GM12891 (cell line): Measurements from ENCODE around the gene CORO2B.

Experiments
- DNase-seq: peaks from one replicate; pipeline ENCODE4 v3.0.0; 2011; ENCODE audit warnings: low spot score; ENCODE audit not compliant: insufficient read length
- FAIRE-seq: peaks from 2 replicates; lab custom pipeline; 2011; peaks lifted over from hg19 to GRCh38; lab: Jason Lieb, UNC
- PAX5 ChIP-seq: IDR thresholded peaks from 2 replicates; pipeline ENCODE4 v1.6.1; 2011; ENCODE audit warnings: low read length, moderate library complexity, mild to moderate bottlenecking; ENCODE audit not compliant: insufficient read depth, severe bottlenecking
- POLR2A ChIP-seq: IDR thresholded peaks from 2 replicates; pipeline ENCODE4 v1.6.1; 2011; ENCODE audit warnings: low read depth, low read length, control low read depth
- POLR2AphosphoS5 ChIP-seq: IDR thresholded peaks from 2 replicates; pipeline ENCODE4 v1.6.1; 2011; ENCODE audit warnings: low read depth, low read length, control low read depth
- POU2F2 ChIP-seq: IDR thresholded peaks from 2 replicates; pipeline ENCODE4 v1.6.1; 2011; ENCODE audit warnings: low read depth, mild to moderate bottlenecking, control low read depth, low read length, moderate library complexity
- SPI1 ChIP-seq: IDR thresholded peaks from 2 replicates; pipeline ENCODE4 v1.6.1; 2011; ENCODE audit warnings: low read depth, low read length, control low read depth
- TAF1 ChIP-seq: IDR thresholded peaks from 2 replicates; pipeline ENCODE4 v1.6.1; 2011; ENCODE audit warnings: low read depth, low read length, control low read depth

Gene CORO2B

GRCh38 chr15:68553994-68554720 is 24.6 kb upstream of the CORO2B start:
- FAIRE-seq (no peak), DNase-seq (no peak)
- no peak for TF ChIP-seq PAX5
- TF ChIP-seq SPI1: peak; percentile 24; the same call in 1 of the 2 replicates

- FAIRE-seq (no peak), DNase-seq (no peak)
- TF ChIP-seq SPI1 (no peak), POLR2AphosphoS5 (no peak), POLR2A (no peak), POU2F2 (no peak), TAF1 (no peak), PAX5 (no peak)
Observed at GRCh38 chr15:68554721-68555678, 23.8 kb upstream of the CORO2B start.

GRCh38 chr15:68555679-68556037 is 23.1 kb upstream of the CORO2B start:
- no peak for DNase-seq
- no peak for TF ChIP-seq SPI1
- TF ChIP-seq PAX5: no peak
- no peak for TF ChIP-seq POLR2A
- no peak for TF ChIP-seq POU2F2
- TF ChIP-seq POLR2AphosphoS5: no peak
- TF ChIP-seq TAF1: no peak
- no peak for FAIRE-seq

- FAIRE-seq: no peak
- TF ChIP-seq SPI1 (no peak), TAF1 (no peak), PAX5 (no peak), POLR2AphosphoS5 (no peak), POU2F2 (no peak), POLR2A (no peak)
Observed at GRCh38 chr15:68556139-68556990, 22.4 kb upstream of the CORO2B start.

GRCh38 chr15:68557469-68558317 is 21.1 kb upstream of the CORO2B start:
- no peak for FAIRE-seq
- TF ChIP-seq POLR2AphosphoS5 (no peak), TAF1 (no peak), POU2F2 (no peak), PAX5 (no peak), SPI1 (no peak), POLR2A (no peak)
- no peak for DNase-seq

More at GRCh38 chr15:68556139-68556990, 22.4 kb upstream of the CORO2B start:
- no peak for DNase-seq

- no peak for FAIRE-seq
- TF ChIP-seq POLR2AphosphoS5: no peak
- no peak for TF ChIP-seq POU2F2
- TF ChIP-seq POLR2A: no peak
- no peak for TF ChIP-seq SPI1
- no peak for TF ChIP-seq TAF1
- TF ChIP-seq PAX5: no peak
- DNase-seq: no peak
Observed at GRCh38 chr15:68558318-68559305, 20.2 kb upstream of the CORO2B start.

GRCh38 chr15:68559345-68560310 is 19.2 kb upstream of the CORO2B start:
- TF ChIP-seq SPI1 (no peak), POLR2A (no peak), PAX5 (no peak)
- DNase-seq (peak; percentile 85), FAIRE-seq (peak; percentile 92)
